H1 (cell line): ENCODE data around the gene KCNMA1. TPM values are rescaled to one million over a fixed set of nuclear protein-coding genes. Genes with fewer than 3 reads are reported as not detected.

Source experiments
- CTCF ChIA-PET: fragments of 300-600 bp; sonication (Branson Sonifier 250); formaldehyde crosslinking; loops from one replicate; lab custom pipeline; 2021; ENCODE audit not compliant: partially characterized antibody; lab: Charles Lee
- POLR2A ChIA-PET: fragments of 300-600 bp; sonication (Branson Sonifier 250); formaldehyde crosslinking; loops from one replicate; lab custom pipeline; 2021; ENCODE audit warnings: inconsistent platforms; ENCODE audit not compliant: partially characterized antibody; lab: Charles Lee
- DNase-seq, 2 experiments: peaks; one replicate each; pipeline versions ENCODE4 v3.0.0 to v3.0.0-alpha.2; 2010 to 2022; ENCODE audit warnings: low spot score in 2 of 2, low read depth in 1 of 2, mixed read lengths in 1 of 2
- FAIRE-seq: peaks from 2 replicates; lab custom pipeline; 2011; peaks lifted over from hg19 to GRCh38; lab: Jason Lieb, UNC
- H2AFZ ChIP-seq: 2 replicates; pipeline ENCODE4 v1.8.1; 2012; ENCODE audit warnings: low read length, inconsistent platforms
- H2AK5ac ChIP-seq: 2 replicates; pipeline ENCODE4 v1.6.1; 2013; ENCODE audit warnings: low read depth, low read length
- H2BK120ac ChIP-seq: replicated peaks from 2 replicates; pipeline ENCODE3; 2013; ENCODE audit warnings: low read depth, low read length, inconsistent platforms
- H2BK12ac ChIP-seq: 2 replicates; pipeline ENCODE4 v1.6.1; 2013; ENCODE audit warnings: low read depth, low read length
- H2BK15ac ChIP-seq: 2 replicates; pipeline ENCODE4 v1.6.1; 2013; ENCODE audit warnings: low read length
- H2BK20ac ChIP-seq: 2 replicates; pipeline ENCODE4 v1.6.1; 2013; ENCODE audit warnings: low read length
- H2BK5ac ChIP-seq: 2 replicates; pipeline ENCODE4 v1.6.1; 2013; ENCODE audit warnings: low read depth, low read length
- H3K14ac ChIP-seq: 2 replicates; pipeline ENCODE4 v1.6.1; 2013; ENCODE audit warnings: inconsistent platforms; ENCODE audit not compliant: insufficient read length
- H3K18ac ChIP-seq: 2 replicates; pipeline ENCODE4 v1.6.1; 2013; ENCODE audit warnings: low read length; ENCODE audit errors: extremely low read depth
- H3K23ac ChIP-seq: 2 replicates; pipeline ENCODE4 v1.6.1; 2013; ENCODE audit warnings: inconsistent platforms; ENCODE audit not compliant: insufficient read length
- H3K23me2 ChIP-seq: 2 replicates; pipeline ENCODE4 v1.6.1; 2013; ENCODE audit warnings: low read depth, low read length
- H3K27ac ChIP-seq: 2 replicates; pipeline ENCODE4 v1.6.1; 2011; ENCODE audit warnings: low read depth, low read length, inconsistent platforms
- H3K27me3 ChIP-seq, 4 experiments: replicated peaks in 1 of 4; 1 replicate in 1 of 4; 2 replicates in 3 of 4; pipeline versions ENCODE4 v1.6.1 to v1.8.1; 2011 to 2013; ENCODE audit warnings: low read length in 3 of 4, mild to moderate bottlenecking in 3 of 4, inconsistent platforms in 2 of 4, mixed read lengths in 2 of 4, moderate library complexity in 1 of 4; ENCODE audit not compliant: control insufficient read depth in 3 of 4, insufficient read depth in 3 of 4; ENCODE audit errors: extremely low read depth in 1 of 4
- H3K36me3 ChIP-seq, 4 experiments: 2 replicates each; pipeline versions ENCODE4 v1.6.1 to v1.8.1; 2011 to 2013; ENCODE audit warnings: mild to moderate bottlenecking in 4 of 4, low read length in 3 of 4, moderate library complexity in 2 of 4, control low read depth in 1 of 4, inconsistent platforms in 1 of 4; ENCODE audit not compliant: insufficient read depth in 4 of 4, control insufficient read depth in 2 of 4
- H3K4ac ChIP-seq: replicated peaks from 2 replicates; pipeline ENCODE3; 2013; ENCODE audit warnings: low read length, low read depth, mixed read lengths, inconsistent platforms; ENCODE audit not compliant: insufficient read length
- H3K4me1 ChIP-seq, 4 experiments: replicated peaks in 1 of 4; 1 replicate in 1 of 4; 2 replicates in 3 of 4; pipeline versions ENCODE4 v1.6.1 to v1.8.1; 2011 to 2013; ENCODE audit warnings: low read length in 3 of 4, inconsistent platforms in 2 of 4, mixed read lengths in 1 of 4; ENCODE audit not compliant: insufficient read depth in 4 of 4, control insufficient read depth in 3 of 4
- H3K4me2 ChIP-seq, 2 experiments: 2 replicates each; pipeline versions ENCODE4 v1.6.1 to v1.8.1; 2011 to 2013; ENCODE audit warnings: low read depth in 2 of 2, low read length in 2 of 2, control low read depth in 1 of 2, inconsistent platforms in 1 of 2, mild to moderate bottlenecking in 1 of 2; ENCODE audit not compliant: insufficient read depth in 1 of 2
- H3K4me3 ChIP-seq, 4 experiments: fragments of 200-600, 300-600 bp in 1 of 4; sonication (generic), shearing (Covaris generic), sonication (Bioruptor Twin) in 1 of 4; 2 replicates each; pipeline versions ENCODE4 v1.5.1 to v1.8.1; 2011 to 2016; ENCODE audit warnings: low read length in 4 of 4, low read depth in 3 of 4, control low read depth in 2 of 4, inconsistent platforms in 2 of 4, mild to moderate bottlenecking in 2 of 4, mixed read lengths in 1 of 4, moderate library complexity in 1 of 4; ENCODE audit not compliant: insufficient read depth in 2 of 4; ENCODE audit errors: extremely low read depth in 1 of 4
- H3K56ac ChIP-seq: replicated peaks from 2 replicates; pipeline ENCODE3; 2013; ENCODE audit warnings: low read depth, mild to moderate bottlenecking, mixed read lengths, low read length, inconsistent platforms; ENCODE audit not compliant: insufficient read length
- H3K79me1 ChIP-seq: 2 replicates; pipeline ENCODE4 v1.6.1; 2013; ENCODE audit warnings: low read depth, low read length, control low read depth
- H3K79me2 ChIP-seq, 2 experiments: 2 replicates each; pipeline versions ENCODE4 v1.6.1 to v1.8.1; 2012 to 2013; ENCODE audit warnings: low read length in 2 of 2, mild to moderate bottlenecking in 2 of 2, inconsistent platforms in 1 of 2; ENCODE audit not compliant: insufficient read depth in 2 of 2, control insufficient read depth in 1 of 2
- H3K9ac ChIP-seq, 4 experiments: replicated peaks in 1 of 4; 1 replicate in 1 of 4; 2 replicates in 3 of 4; pipeline versions ENCODE4 v1.6.1 to v1.8.1; 2011 to 2013; ENCODE audit warnings: low read depth in 3 of 4, low read length in 3 of 4, control low read depth in 2 of 4, mild to moderate bottlenecking in 2 of 4, moderate library complexity in 2 of 4, inconsistent platforms in 1 of 4; ENCODE audit errors: extremely low read depth in 1 of 4
- H3K9me3 ChIP-seq, 2 experiments: 2 replicates each; pipeline versions ENCODE4 v1.6.1 to v1.8.1; 2012 to 2013; ENCODE audit warnings: mild to moderate bottlenecking in 2 of 2, moderate library complexity in 2 of 2, control low read depth in 1 of 2, inconsistent platforms in 1 of 2, low read depth in 1 of 2, low read length in 1 of 2, mixed read lengths in 1 of 2; ENCODE audit not compliant: insufficient read depth in 2 of 2
- H4K20me1 ChIP-seq, 2 experiments: replicated peaks in 1 of 2; 2 replicates each; pipeline versions ENCODE3 to v1.8.1; 2011 to 2013; ENCODE audit warnings: inconsistent platforms in 2 of 2, low read length in 2 of 2, mild to moderate bottlenecking in 1 of 2; ENCODE audit not compliant: insufficient read depth in 2 of 2, control insufficient read depth in 1 of 2
- H4K5ac ChIP-seq: 2 replicates; pipeline ENCODE4 v1.6.1; 2013; ENCODE audit warnings: low read length, low read depth, mixed read lengths, inconsistent platforms; ENCODE audit not compliant: insufficient read length
- H4K8ac ChIP-seq: 2 replicates; pipeline ENCODE4 v1.8.0; 2013; ENCODE audit warnings: mild to moderate bottlenecking, moderate library complexity, low read length, inconsistent platforms; ENCODE audit not compliant: insufficient read depth; ENCODE audit errors: extremely low read depth
- H4K91ac ChIP-seq: replicated peaks from 2 replicates; pipeline ENCODE3; 2013; ENCODE audit warnings: low read length, mixed read lengths, inconsistent platforms; ENCODE audit not compliant: insufficient read length
- ATF3 ChIP-seq: IDR thresholded peaks from 2 replicates; pipeline ENCODE4 v1.6.1; 2011; ENCODE audit warnings: low read depth, mild to moderate bottlenecking, low read length; ENCODE audit not compliant: insufficient read depth
- CHD2 ChIP-seq: IDR thresholded peaks from 2 replicates; pipeline ENCODE4 v1.6.1; 2012; ENCODE audit warnings: low read length, improper control_type of control experiment
- EGR1 ChIP-seq: IDR thresholded peaks from 2 replicates; pipeline ENCODE4 v1.6.1; 2011; ENCODE audit warnings: low read depth, low read length, borderline replicate concordance
- EP300 ChIP-seq, 2 experiments: IDR thresholded peaks; 1 replicate in 1 of 2; 2 replicates in 1 of 2; pipeline ENCODE4 v1.6.1; 2011 to 2012; ENCODE audit warnings: low read depth in 2 of 2, low read length in 2 of 2, mild to moderate bottlenecking in 2 of 2, borderline replicate concordance in 1 of 2, inconsistent platforms in 1 of 2, moderate library complexity in 1 of 2
- EZH2 ChIP-seq: fragments of 200-600 bp; sonication (generic); IDR thresholded peaks from 2 replicates; pipeline ENCODE4 v1.7.1; 2012; ENCODE audit warnings: low read depth, mild to moderate bottlenecking, moderate library complexity, low read length, inconsistent platforms; ENCODE audit not compliant: severe bottlenecking
- FOSL1 ChIP-seq: IDR thresholded peaks from 2 replicates; pipeline ENCODE4 v1.6.1; 2011; ENCODE audit warnings: mild to moderate bottlenecking, low read depth, low read length, moderate library complexity; ENCODE audit not compliant: insufficient read depth
- POLR2A ChIP-seq, 2 experiments: IDR thresholded peaks; 1 replicate in 1 of 2; 2 replicates in 1 of 2; pipeline ENCODE4 v1.6.1; 2011; ENCODE audit warnings: low read depth in 2 of 2, low read length in 2 of 2, mild to moderate bottlenecking in 2 of 2; ENCODE audit errors: control extremely low read depth in 1 of 2
- POLR2AphosphoS5 ChIP-seq: IDR thresholded peaks from 2 replicates; pipeline ENCODE4 v1.6.1; 2011; ENCODE audit warnings: low read depth, low read length
- POU5F1 ChIP-seq: IDR thresholded peaks from 2 replicates; pipeline ENCODE4 v1.6.1; 2011; ENCODE audit warnings: low read depth, mild to moderate bottlenecking, low read length, moderate library complexity
- RBBP5 ChIP-seq: IDR thresholded peaks from 2 replicates; pipeline ENCODE4 v1.7.1; 2012; ENCODE audit warnings: low read depth, mild to moderate bottlenecking, inconsistent platforms, low read length, moderate library complexity, borderline replicate concordance
- TAF7 ChIP-seq: optimal IDR thresholded peaks from 2 replicates; pipeline ENCODE3; 2011; ENCODE audit warnings: low read depth, mild to moderate bottlenecking, inconsistent platforms, low read length, moderate library complexity, borderline replicate concordance
- TBP ChIP-seq: IDR thresholded peaks from 2 replicates; pipeline ENCODE4 v1.6.1; 2011; ENCODE audit warnings: low read depth, low read length, improper control_type of control experiment
- whole genome bisulfite sequencing, 2 experiments: shearing (Covaris generic) in 1 of 2; methylation state at CpG; one replicate each; pipeline versions ENCODE4 v1.1.6 to v1.1.7; 2013 to 2015; ENCODE audit warnings: low lambda C conversion rate in 2 of 2, mixed read lengths in 2 of 2, inconsistent platforms in 1 of 2, low coverage in 1 of 2, missing lambda C conversion rate in 1 of 2; ENCODE audit not compliant: insufficient replicate concordance in 2 of 2, insufficient coverage in 1 of 2, insufficient read length in 1 of 2; ENCODE audit errors: extremely low coverage in 1 of 2, missing lambda C conversion rate in 1 of 2; 5-methylcytosine and 5-hydroxymethylcytosine counted together
- polyA plus RNA-seq, 7 experiments: library from polyadenylated mRNA; depleted of rRNA in 3 of 7; stranded (reverse) in 5 of 7; unstranded in 2 of 7; fragments of >200 nt in 5 of 7; fragments of 200-250 nt in 2 of 7; gene quantifications; 1 replicate in 5 of 7; 2 replicates in 1 of 7; 4 replicates in 1 of 7; pipeline versions ENCODE4 v1.2.1 to v1.2.3, GENCODE V29; 2011 to 2013; ENCODE audit warnings: missing spikeins in 2 of 7, mixed read lengths in 2 of 7
- total RNA-seq: library from RNA; stranded (reverse); fragmentation: NEBNext Ultra II Directional; extraction: Animal tissue kit (Norgen Biotek cat#: 25700); gene quantifications from 2 replicates; pipeline ENCODE4 v1.2.1, GENCODE V29; 2021
- TF ChIP-seq, protein P1 (sequence below): IDR thresholded peaks from 2 replicates; pipeline ENCODE4 v1.6.1; 2012; ENCODE audit warnings: inconsistent platforms

The KCNMA1 gene
- total and polyA plus RNA-seq, 2 of the 8 experiments (the other 6 are each of a cell fraction or from before 2014, with no cell fraction given), result 10.2 to 11.1 TPM

- Histone ChIP-seq H3K9ac (no peak overlapping the region), H3K36me3 (no peaks in the 10 kb centered on the region), H3K9me3 (no peaks in the 10 kb centered on the region), H3K56ac (no peak overlapping the region), H3K79me1 (no peaks in the 10 kb centered on the region), H3K4ac (no peak overlapping the region), H4K8ac (no peak overlapping the region), H4K5ac (no peak overlapping the region), H2BK120ac (no peak overlapping the region), H2BK15ac (no peak overlapping the region), H3K4me1 (peaks cover 0 to 6% (median 3%) of the 10 kb centered on the region in 4 experiments; a peak in 4 of 7 replicates), H3K23ac (no peak overlapping the region), H2BK12ac (no peak overlapping the region), H3K4me2 (no peak overlapping the region), H3K18ac (no peak overlapping the region), H3K23me2 (no peaks in the 10 kb centered on the region; the same call in 1 of the 2 replicates), H3K27me3 (no peaks in the 10 kb centered on the region), H4K91ac (no peak overlapping the region), H2AK5ac (no peak overlapping the region), H2BK20ac (no peak overlapping the region), H3K79me2 (no peaks in the 10 kb centered on the region), H4K20me1 (no peaks in the 10 kb centered on the region), H2BK5ac (no peak overlapping the region), H3K27ac (no peak overlapping the region), H3K14ac (no peak overlapping the region), H3K4me3 (no peak overlapping the region), H2AFZ (no peak overlapping the region)
- CTCF ChIA-PET, result interaction anchor here (0.6 to 1.7 kb wide), 6 partner anchors 9 to 316 kb away, joined by 3 to 8 read pairs (median 3); no protein-coding TSS in a partner anchor
- no peak for DNase-seq
- POLR2A ChIA-PET, result interaction anchor here (1.1 kb wide), 1 partner anchor 13 kb away, joined by 3 read pairs; no protein-coding TSS in a partner anchor
- no peak for FAIRE-seq
- 95% methylated on average over 9 of the region's 9 CpGs; no CpG with 5 or more reads in 1 of the 2 experiments for WGBS, 2 experiments
- TF ChIP-seq POLR2A (IDR thresholded peaks at IDR 0.05; ENCODE audit: control extremely low read depth in 1 of 2, low read depth in 2 of 2, low read length in 2 of 2) (no peak), RBBP5 (no peak), POU5F1 (no peak), FOSL1 (no peak), EGR1 (no peak), EP300 (IDR thresholded peaks at IDR 0.05; ENCODE audit: borderline replicate concordance in 1 of 2, low read depth in 2 of 2, low read length in 2 of 2) (no peak), POLR2AphosphoS5 (no peak), TBP (no peak), EZH2 (no peak), ATF3 (no peak), CHD2 (no peak), TAF7 (no peak)
- TF ChIP-seq, protein P1, sequence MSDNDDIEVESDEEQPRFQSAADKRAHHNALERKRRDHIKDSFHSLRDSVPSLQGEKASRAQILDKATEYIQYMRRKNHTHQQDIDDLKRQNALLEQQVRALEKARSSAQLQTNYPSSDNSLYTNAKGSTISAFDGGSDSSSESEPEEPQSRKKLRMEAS, result no peak
Measured at GRCh38 chr10:77187376-77187999, 450.1 kb downstream of the KCNMA1 start.
